GM18526 (cell line): ENCODE results near the gene LCE3E.

Experiments used
- POLR2A ChIP-seq: IDR thresholded peaks from 3 replicates; pipeline ENCODE4 v1.6.1; 2011; ENCODE audit not compliant: insufficient read length; ENCODE audit errors: extremely low read depth

LCE3E gene, protein sequence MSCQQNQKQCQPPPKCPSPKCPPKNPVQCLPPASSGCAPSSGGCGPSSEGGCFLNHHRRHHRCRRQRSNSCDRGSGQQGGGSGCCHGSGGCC

DNA sequence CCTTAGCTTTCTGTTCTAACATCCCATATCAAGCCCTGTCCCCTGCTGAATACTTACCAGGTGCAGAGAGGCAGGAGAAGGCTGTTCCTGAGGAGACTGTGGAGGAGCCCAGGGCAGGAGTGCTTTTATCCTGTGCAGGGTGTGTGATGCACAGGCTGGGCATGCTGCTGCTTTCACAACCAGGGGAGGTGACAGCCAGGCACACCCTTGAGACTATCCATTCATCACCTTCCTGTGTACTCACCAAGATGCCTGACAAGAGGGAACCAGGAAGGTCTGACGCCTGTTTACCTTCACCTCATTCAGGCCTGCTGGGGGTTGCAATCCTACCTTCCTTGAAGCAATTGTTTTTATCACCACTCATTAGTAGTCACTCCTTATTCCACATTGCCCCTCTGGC lies at the start of gene LCE3E:
LCE3E (minus strand) TSS at position 100 of the 400 bp plus-strand sequence. CDS start 572 bp downstream, outside the sequence.
- no peak for TF ChIP-seq POLR2A

DNA sequence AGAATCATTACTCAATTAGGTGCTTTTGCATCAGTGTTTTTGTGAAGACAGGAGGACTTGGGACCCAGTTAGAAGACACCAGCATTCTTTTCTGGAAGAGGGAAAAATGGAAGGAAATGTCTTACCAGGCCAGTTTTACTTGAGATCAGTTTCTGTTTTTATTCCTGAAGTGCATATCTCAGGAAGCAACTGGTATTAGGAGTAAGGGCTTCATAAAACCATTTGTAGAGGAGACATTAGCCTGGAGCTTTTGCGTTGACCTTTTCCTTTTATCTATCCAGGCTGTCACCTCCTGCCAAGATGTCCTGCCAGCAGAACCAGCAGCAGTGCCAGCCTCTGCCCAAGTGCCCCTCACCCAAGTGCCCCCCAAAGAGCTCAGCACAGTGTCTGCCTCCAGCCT lies 46.9 kb upstream of the LCE3E start, which contains the start of gene LCE3B:
LCE3B (plus strand) TSS at position 301 of the 400 bp plus-strand sequence; CDS start at position 301, 0 bp downstream.
- no peak for TF ChIP-seq POLR2A

DNA sequence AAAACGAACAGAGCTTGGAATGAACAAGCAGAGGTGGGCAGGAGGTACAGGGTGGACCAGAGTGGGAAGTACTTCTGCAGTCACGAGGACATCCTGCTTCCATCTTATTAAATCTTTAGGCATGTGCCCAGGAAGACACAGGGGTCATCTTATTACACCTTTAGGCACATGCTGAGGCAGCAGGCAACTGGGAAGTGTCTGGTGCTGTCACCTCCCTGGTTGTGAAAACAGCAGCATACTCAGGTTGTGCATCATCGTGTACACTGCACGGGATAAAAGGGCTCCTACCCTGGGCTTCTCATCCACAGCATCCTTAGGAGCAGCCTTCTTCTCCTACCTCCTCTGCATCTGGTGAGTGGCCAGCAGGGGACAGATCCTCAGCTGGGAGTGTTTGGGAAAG lies 33.4 kb upstream of the LCE3E start, which contains the start of gene LCE3C:
LCE3C (plus strand) TSS at position 301 of the 400 bp plus-strand sequence. CDS start 498 bp downstream, outside the sequence.
- no peak for TF ChIP-seq POLR2A

DNA sequence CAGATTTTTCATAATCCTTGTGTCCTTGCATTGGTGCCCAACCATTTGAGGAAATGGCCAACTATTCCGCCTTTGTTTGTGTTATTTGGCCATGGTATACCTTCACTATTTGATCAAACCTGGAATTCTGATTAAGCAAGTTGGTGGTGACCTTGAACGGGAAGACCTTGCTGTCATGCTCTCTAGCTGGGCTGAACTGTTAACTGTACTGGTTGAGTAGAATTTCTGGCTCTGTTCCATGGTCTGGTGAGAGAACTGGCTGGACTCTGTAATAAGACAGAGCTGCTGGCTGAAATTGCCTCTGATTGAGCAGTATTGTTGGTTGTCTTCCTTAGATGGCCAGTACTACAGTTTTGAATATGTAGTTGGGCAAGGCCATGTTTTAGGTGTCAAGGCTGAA lies 30.4 kb upstream of the LCE3E start:
- TF ChIP-seq POLR2A, result no peak

DNA sequence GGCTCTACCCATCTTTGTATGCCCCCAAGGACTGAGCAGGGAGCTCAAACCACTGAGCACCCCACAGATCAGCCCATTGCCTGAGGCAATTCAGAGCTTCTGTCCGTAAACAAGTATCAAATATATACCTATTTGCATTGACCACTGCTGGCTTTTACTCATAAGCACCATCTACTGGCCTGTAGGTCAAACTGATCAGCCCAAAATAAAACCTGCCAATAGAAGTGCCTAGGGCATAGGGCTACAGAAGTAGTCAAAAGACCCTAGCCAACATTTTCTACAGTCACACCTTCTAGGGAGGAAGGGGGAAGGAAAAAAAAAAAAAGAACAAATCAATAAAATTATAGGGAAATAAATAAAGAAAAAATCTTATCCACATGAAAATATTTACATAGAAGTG lies 19.0 kb upstream of the LCE3E start:
- TF ChIP-seq POLR2A, result no peak

DNA sequence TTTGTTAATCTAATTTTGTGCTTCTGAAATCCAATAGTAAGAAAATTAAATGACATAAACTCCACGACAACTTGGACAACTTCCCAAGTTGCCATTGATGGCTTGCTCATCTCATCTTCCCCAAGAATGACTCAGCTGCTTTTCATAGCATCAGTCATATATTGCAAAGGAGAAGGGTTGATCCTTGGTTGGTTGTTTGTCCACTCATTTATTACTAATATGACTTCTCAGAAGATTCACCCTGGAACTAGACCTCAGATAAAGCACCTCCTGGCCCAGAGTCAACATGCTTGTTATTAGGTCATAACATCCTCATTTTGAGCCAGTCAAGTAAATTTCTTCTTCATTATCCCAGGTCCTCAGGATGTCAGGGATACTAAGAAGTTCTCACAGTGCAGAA lies 16.1 kb upstream of the LCE3E start:
- TF ChIP-seq POLR2A, result no peak

DNA sequence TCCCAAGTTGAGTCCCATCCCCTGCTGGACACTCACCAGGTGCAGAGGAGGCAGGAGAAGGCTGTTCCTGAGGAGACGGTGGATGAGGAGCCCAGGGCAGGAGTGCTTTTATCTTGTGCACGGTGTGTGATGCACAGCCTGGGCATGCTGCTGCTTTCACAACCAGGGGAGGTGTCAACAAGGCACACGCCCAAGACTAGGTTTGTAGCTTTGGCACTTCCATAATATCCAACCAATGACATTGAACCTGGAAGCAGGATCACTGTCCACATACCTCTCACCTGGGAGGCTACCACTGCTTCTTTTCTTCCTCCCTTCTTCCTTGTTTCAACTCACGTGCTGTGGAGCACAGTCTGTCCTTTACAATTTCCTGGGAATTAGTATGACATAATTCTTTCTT lies 13.9 kb upstream of the LCE3E start, which contains the start of gene LCE3D:
LCE3D (minus strand) TSS at position 84 of the 400 bp plus-strand sequence. CDS start 580 bp downstream, outside the sequence.
- no peak for TF ChIP-seq POLR2A

GRCh38 chr1:152577168-152577567 lies 10.6 kb upstream of the LCE3E start:
- no peak for TF ChIP-seq POLR2A

GRCh38 chr1:152565535-152566215 lies 905 bp downstream of the LCE3E start:
- no peak for TF ChIP-seq POLR2A

GRCh38 chr1:152565115-152565514 lies 1.5 kb downstream of the LCE3E start:
- no peak for TF ChIP-seq POLR2A

DNA sequence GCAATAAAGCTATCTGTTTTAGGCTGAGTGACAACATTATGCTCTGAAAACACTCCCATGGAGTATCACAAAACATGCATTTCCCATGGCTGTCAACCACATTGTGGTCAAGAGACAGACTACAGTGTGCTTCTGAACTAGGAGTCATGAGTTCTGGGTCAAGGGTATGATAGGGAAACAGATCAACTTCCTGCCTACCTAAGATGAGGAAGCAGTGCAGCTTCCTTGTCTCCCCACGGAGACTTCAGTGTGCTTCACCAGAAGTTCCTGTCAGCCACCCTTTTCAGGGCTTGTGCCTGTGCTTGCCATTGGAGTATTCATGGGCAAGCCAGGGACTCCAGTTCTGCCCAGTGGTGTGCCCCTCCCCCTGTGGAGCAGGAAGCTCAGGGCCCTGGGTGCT lies 19.9 kb downstream of the LCE3E start:
- no peak for TF ChIP-seq POLR2A

DNA sequence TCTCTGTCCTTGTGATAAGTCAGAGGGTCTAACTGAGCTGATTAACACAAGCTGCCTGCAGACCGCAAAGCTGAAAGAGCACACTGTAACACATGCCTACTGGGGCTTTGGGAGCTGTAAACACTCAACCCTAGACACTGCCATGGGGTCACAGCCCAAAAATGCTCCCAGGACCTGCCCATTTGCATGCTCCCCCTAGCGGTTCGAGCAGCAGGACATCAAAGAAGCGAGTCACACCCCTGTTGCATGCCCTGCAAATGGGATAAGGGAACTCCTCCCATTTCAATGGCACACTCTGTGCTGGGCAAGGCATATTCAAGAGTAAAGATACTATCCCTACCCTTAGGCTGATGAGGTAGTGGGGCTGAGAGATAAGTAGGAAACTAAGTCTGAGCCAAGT lies 22.8 kb downstream of the LCE3E start:
- TF ChIP-seq POLR2A, result no peak

DNA sequence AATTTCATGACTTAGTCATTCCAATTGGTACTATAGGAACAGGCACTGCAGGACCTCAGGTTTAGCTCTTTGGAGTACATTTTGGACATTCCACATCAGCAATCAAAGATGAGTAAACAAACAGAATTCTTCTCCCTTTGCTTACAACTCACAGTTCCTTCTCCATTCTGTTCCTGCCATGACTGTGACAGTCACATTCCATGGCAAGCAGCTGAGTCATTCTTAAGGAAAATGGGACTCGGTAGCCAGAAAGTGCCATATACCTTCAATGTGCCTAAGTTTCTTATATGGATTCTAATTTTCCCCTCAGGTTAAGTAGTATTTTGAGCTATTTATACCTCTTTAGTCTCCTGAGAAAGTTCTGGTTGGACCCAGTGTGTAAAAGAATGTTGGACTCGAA lies 26.7 kb downstream of the LCE3E start:
- no peak for TF ChIP-seq POLR2A

GRCh38 chr1:152537496-152537895 lies 29.1 kb downstream of the LCE3E start:
- TF ChIP-seq POLR2A, result no peak

- TF ChIP-seq POLR2A, result no peak
Measured at GRCh38 chr1:152535774-152536173, 30.8 kb downstream of the LCE3E start.

GRCh38 chr1:152533327-152533938 lies 33.1 kb downstream of the LCE3E start:
- no peak for TF ChIP-seq POLR2A

DNA sequence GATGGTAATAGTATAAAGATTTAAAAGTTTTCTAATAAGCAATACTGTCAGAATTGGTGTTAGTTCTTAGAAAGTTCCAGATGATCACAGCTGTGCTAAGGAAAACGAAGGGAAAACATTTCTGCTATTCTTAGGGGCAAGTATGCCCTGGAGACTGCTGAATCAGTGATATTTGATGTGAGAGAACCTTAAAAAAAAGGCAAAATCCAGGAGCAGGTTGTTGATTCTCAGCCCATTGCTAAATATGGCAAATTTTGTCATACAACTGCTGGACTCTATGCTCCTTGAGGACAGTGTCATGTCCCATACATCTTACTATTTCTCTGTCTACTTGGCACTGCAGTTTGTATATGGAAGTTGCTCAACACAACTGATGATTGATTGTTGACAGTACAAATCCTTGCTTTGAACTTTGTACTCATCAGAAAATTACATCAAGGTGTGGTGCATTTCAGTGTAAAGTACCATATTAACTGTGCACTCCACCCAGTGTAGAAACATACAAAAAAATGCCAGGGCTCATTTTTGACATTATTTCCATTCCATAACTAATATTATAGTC lies 41.4 kb downstream of the LCE3E start:
- no peak for TF ChIP-seq POLR2A
